ENCODE data around the gene HOXC9.

The HOXC9 gene

GRCh38 chr12:54000116-54001114, at the start of gene HOXC9:
Gene HOXC9 (plus strand): TSS chr12:54000161. CDS start chr12:54000189, 28 bp downstream.
- DNase-seq, result no peak

DNA sequence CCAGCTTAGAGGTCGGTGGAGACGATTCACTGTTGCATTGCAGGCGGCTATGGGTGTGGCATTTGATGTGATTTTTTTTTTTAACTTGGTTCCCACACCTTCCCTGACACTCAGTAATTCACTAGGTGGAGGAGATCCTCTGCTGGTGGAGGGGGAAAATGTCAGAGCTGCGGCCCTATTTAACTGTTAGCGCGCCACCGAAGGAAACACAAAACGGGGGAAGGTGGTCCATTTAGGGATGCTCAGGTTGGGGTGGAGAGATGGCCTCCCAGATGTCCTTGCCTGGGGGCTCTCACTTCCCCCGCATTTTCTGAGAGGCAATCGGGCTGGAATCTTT, 49.6 kb upstream of the HOXC9 start:
- DNase-seq, result no peak

DNA sequence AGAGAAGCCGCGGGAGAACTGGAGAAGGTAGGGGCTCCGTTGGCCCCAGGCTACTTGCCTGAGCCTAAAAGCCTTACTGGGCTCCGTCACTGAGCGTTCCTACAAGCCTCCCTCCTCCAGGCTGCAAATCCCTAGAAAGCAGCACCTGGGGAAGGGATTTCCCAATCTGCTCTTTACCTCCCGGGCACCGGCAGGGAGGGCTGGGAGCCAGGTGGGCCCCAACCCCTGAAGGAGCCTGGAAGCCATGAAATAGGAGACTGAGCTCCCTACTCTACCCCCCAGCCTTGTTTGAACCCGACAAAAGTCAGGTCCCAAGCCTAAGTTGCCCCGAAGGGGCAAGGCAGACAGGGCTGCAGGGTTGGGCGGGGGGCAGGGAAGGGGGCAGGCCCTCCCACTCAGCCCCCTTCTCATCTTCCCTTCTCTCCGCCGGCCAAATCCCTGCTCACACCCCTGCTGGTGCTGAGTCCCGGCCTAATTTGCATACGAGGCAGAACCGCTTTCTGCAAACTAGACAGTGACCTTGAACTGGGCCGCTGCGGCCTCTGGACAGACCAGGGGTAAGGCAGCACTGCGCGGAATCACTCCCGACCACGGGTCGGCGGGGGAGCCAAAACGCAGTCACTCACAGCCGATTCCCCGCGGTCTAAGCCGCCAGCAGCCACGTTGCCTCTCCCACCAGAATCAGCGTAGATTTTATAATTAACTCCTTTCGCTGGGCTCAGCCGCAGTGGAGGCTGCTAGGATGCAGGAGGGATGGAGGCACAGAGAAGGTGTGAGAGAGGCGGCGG, 49.0 kb upstream of the HOXC9 start:
- DNase-seq, result no peak

DNA sequence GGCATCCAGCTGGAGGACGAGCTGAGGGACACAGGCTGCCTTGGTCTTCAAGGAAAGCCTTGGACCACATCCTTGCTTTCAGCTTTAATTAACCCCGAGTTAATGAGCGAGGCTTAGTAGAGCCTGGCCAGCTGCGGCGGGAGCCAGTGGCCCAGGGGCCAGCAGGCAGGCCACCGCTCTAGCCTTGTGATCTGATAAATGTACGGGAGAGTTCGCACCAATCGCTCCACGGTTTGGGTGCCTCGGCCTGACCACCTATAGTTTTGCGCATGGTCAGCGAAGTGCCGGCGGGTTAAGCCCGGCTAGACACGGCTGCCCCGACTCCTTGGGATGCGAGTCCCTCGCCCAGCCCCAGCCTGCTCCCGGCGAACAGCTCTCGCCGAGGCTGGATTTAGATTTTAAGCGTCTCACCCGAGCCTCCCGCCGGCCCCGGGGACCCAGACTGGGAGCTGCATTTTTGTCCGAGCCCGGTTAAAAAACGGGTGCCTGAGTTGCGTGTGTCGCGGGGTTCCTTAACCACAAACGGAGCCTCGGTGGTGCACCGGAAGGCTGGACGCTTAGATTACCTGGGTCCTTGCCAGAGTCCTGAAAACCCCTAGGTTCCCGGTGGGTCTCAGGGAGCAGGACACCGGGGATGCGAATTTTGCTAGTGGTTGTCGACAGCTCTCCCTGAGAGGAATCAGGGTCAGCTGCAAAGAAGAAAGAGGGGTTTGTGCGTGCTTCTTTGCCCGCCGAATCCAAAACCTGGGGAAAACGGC, 48.2 kb upstream of the HOXC9 start:
- DNase-seq, result no peak

- DNase-seq, result no peak
Measured at GRCh38 chr12:53952335-53952694, 47.6 kb upstream of the HOXC9 start.

DNA sequence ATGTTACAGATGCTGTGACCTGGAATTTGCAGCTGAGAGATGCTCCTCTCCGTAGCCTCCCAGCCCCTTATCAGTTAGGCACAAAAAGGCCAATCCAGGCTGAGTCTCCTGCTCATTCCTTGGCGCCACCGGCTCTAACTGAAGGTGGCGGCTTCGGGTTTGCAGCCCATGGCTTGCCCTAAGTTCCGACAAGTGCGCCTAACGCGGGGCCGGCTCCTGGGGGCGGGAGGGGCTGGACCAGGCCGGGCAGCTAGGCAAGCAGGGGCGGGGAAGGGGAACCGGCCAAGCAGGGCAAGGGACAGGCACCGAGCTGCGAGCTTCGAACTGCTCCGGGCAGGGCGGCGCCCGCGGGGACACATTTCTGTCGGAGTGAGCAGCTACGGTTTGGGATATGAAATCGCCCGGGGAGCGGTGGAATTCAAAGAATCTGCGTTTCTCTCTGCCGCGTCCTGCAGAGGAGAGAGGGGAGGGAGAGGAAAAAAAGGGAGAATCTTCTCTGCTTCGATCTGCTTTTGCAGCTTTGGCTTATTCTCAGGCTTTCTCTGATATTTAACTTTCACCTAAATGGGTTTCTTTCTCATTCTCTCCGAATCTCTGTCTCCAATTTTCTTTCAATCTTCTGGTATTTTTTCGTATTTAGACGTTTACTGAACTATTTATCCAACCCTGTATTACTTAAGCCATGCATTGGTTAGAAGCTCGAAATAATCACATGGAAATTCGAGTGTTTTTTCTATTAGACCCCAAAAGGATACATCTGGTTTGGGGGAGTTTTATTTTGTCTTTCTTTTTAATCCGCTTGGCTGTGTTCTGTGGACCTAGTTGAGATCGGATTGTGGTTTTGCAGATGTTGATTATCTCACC, 46.9 kb upstream of the HOXC9 start:
- no peak for DNase-seq

DNA sequence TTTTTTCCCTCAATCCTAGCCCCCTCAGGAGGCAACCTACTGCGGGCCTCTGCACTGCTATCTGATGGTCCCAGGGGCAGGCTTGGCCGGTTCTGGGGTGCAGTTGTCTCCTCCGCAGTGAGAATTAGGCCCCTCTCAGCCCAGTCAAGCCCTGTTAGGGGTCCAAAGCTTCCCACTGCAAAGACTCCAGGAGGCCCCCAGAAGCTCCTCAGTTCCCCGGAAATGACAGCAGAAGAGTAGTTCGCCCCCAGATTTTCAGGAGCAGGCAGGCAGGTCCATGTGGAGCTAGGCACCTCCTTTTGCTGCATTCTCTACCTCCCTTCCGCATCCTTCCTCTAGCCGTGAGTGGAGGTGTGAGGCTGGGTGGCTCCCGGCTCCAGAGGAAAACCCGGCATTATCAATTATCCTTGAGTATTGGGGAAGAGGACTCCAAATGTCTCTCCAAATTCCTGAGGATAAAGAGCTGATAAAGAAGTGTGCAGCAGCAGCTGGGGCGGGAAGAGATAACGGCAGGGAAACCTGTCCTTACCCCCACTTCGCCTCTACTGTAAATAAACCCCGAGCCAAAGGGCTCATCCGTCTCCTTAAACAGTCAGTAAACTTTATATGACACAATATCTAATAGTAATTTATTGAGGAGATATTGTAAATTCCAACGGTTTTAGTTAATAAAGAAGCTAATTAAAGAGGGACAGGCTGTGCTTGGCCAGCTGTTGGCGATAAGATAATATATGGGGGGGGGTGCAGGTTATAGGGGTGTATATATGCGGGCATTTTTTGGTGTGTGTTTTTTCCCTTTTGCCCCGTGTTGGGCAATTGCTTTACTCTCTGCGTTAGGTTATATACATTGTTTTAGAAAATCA, 45.9 kb upstream of the HOXC9 start:
- DNase-seq, result no peak

- no peak for DNase-seq
Measured at GRCh38 chr12:53954694-53955035, 45.3 kb upstream of the HOXC9 start, which contains the start of gene HOXC12. Gene HOXC12 (plus strand): TSS chr12:53954903. CDS start chr12:53954930, 27 bp downstream.

- DNase-seq, result no peak
Measured at GRCh38 chr12:53955036-53955775, 44.8 kb upstream of the HOXC9 start.

GRCh38 chr12:53955776-53956250, 44.1 kb upstream of the HOXC9 start:
- no peak for DNase-seq

- no peak for DNase-seq
Measured at GRCh38 chr12:53956251-53956887, 43.6 kb upstream of the HOXC9 start.

- DNase-seq, result no peak
Measured at GRCh38 chr12:53956914-53957536, 42.9 kb upstream of the HOXC9 start.

DNA sequence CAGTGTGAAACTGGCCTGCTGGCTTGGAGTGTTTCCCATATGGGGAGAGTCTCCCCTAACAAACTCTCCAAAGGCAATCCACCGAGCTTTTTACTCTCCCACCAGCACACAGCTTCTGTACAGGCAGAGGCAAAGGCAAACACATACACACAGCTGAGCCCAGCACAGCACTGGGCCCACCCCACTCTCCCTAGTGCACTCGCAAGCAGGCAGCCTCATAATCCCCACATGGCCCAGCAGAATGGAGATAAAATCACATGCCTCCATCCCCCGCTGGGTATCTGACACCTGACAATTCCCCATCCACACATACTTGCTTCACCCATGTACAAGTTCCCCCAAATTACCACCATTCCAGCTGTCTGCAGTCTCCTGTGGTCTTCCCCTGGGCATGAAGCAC, 41.8 kb upstream of the HOXC9 start:
- no peak for DNase-seq

DNA sequence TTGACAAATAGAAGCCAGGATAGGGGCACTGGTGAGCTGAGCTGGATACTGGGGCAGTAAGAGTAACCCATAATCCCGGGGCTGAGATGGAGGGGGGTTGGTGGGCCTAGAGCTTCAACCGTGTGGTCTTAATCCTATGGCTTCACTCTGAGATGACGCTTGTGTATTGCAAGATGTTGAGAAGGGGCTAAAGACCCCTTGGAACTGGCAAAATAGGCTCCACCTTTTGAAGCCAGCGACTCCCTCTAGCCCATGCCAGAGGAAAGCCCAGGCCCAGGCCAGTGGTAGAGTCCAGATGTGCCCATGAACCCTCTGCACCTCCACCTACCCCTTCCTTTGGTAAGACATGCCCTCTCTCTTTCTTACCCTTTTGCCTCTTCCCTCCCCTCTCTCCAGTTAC, 40.6 kb upstream of the HOXC9 start:
- DNase-seq, result no peak

GRCh38 chr12:53960187-53961024, 39.6 kb upstream of the HOXC9 start:
- no peak for DNase-seq

GRCh38 chr12:53961025-53961761, 38.8 kb upstream of the HOXC9 start:
- DNase-seq, result no peak

GRCh38 chr12:53963005-53963404, 37.0 kb upstream of the HOXC9 start:
- DNase-seq, result no peak

Measured in NCI-H446 (cell line).